Measurements from ENCODE around the gene LDLRAD1. TPM values are rescaled to one million over a fixed set of nuclear protein-coding genes. Genes with fewer than 3 reads are reported as not detected.

The LDLRAD1 gene
- polyA plus RNA-seq, 1 donor from 2014 or later = not detected

DNA sequence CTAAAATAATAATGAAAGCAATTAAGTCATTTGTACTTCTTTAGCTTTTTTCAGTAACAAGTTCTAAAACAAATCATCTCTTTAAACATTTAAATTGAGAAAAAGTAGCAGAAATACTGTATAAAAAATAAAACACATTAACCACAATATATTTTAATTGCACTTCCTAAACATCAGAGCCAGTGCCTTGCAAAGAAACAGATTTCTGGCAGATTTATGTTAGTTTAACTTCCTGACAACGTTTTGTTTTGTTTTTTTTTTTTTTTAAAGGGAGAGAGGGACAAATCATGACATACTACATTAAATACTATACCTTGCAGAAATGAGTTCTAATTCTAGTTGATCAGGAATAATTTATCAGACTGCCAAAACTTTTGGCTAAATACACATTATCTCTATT lies 23.8 kb upstream of the LDLRAD1 start:
- no peaks in the 10 kb centered on the region for H4K20me1 ChIP-seq (ENCODE audit: insufficient read depth)
- peaks cover 31% of the 10 kb centered on the region for H3K36me3 ChIP-seq (ENCODE audit: insufficient read depth, low read length)
- H3K4me2 ChIP-seq (ENCODE audit: low read length) = no peak overlapping the region
- TF ChIP-seq, protein P1, sequence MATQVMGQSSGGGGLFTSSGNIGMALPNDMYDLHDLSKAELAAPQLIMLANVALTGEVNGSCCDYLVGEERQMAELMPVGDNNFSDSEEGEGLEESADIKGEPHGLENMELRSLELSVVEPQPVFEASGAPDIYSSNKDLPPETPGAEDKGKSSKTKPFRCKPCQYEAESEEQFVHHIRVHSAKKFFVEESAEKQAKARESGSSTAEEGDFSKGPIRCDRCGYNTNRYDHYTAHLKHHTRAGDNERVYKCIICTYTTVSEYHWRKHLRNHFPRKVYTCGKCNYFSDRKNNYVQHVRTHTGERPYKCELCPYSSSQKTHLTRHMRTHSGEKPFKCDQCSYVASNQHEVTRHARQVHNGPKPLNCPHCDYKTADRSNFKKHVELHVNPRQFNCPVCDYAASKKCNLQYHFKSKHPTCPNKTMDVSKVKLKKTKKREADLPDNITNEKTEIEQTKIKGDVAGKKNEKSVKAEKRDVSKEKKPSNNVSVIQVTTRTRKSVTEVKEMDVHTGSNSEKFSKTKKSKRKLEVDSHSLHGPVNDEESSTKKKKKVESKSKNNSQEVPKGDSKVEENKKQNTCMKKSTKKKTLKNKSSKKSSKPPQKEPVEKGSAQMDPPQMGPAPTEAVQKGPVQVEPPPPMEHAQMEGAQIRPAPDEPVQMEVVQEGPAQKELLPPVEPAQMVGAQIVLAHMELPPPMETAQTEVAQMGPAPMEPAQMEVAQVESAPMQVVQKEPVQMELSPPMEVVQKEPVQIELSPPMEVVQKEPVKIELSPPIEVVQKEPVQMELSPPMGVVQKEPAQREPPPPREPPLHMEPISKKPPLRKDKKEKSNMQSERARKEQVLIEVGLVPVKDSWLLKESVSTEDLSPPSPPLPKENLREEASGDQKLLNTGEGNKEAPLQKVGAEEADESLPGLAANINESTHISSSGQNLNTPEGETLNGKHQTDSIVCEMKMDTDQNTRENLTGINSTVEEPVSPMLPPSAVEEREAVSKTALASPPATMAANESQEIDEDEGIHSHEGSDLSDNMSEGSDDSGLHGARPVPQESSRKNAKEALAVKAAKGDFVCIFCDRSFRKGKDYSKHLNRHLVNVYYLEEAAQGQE (IDR thresholded peaks at IDR 0.05; ENCODE audit: borderline replicate concordance) = no peak
- TF ChIP-seq POLR2AphosphoS5 (IDR thresholded peaks at IDR 0.05) = no peak
- TF ChIP-seq MXI1 (conservative IDR thresholded peaks at IDR 0.05; ENCODE audit: poor library complexity, severe bottlenecking) = no peak
- no peak for TF ChIP-seq EP300 (conservative IDR thresholded peaks at IDR 0.05; ENCODE audit: poor library complexity, severe bottlenecking)
- TF ChIP-seq EZH2 (IDR thresholded peaks at IDR 0.05; ENCODE audit: borderline replicate concordance, insufficient read depth, low read length, poor library complexity, severe bottlenecking) = no peak
- no peak for TF ChIP-seq RAD21 (conservative IDR thresholded peaks at IDR 0.05)
- TF ChIP-seq TAF1 (IDR thresholded peaks at IDR 0.05; ENCODE audit: low read depth) = no peak
- TF ChIP-seq SMC3 (conservative IDR thresholded peaks at IDR 0.05; ENCODE audit: poor library complexity) = no peak
- TF ChIP-seq, protein P2, sequence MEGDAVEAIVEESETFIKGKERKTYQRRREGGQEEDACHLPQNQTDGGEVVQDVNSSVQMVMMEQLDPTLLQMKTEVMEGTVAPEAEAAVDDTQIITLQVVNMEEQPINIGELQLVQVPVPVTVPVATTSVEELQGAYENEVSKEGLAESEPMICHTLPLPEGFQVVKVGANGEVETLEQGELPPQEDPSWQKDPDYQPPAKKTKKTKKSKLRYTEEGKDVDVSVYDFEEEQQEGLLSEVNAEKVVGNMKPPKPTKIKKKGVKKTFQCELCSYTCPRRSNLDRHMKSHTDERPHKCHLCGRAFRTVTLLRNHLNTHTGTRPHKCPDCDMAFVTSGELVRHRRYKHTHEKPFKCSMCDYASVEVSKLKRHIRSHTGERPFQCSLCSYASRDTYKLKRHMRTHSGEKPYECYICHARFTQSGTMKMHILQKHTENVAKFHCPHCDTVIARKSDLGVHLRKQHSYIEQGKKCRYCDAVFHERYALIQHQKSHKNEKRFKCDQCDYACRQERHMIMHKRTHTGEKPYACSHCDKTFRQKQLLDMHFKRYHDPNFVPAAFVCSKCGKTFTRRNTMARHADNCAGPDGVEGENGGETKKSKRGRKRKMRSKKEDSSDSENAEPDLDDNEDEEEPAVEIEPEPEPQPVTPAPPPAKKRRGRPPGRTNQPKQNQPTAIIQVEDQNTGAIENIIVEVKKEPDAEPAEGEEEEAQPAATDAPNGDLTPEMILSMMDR (IDR thresholded peaks at IDR 0.05; ENCODE audit: poor library complexity, severe bottlenecking) = no peak
- H2AFZ ChIP-seq (ENCODE audit: low read depth, low read length) = no peak overlapping the region
- H3F3A ChIP-seq (ENCODE audit: insufficient read depth, low read length, poor library complexity, severe bottlenecking) = no peaks in the 10 kb centered on the region
- no peaks in the 10 kb centered on the region for H3K9me2 ChIP-seq (ENCODE audit: insufficient read depth, low read length)
- H3K27ac ChIP-seq (ENCODE audit: low read length) = no peak overlapping the region
- peaks cover 19% of the 10 kb centered on the region for H3K79me2 ChIP-seq (replicated peaks; ENCODE audit: insufficient read depth, low read length)
- H3K9me3 ChIP-seq (ENCODE audit: low read length) = no peaks in the 10 kb centered on the region
- no peak overlapping the region for H3K9ac ChIP-seq (ENCODE audit: low read length)
- H3K27me3 ChIP-seq (ENCODE audit: insufficient read depth, low read depth, low read length) = no peaks in the 10 kb centered on the region
- no peak overlapping the region for H3K4me3 ChIP-seq (ENCODE audit: low read length)

DNA sequence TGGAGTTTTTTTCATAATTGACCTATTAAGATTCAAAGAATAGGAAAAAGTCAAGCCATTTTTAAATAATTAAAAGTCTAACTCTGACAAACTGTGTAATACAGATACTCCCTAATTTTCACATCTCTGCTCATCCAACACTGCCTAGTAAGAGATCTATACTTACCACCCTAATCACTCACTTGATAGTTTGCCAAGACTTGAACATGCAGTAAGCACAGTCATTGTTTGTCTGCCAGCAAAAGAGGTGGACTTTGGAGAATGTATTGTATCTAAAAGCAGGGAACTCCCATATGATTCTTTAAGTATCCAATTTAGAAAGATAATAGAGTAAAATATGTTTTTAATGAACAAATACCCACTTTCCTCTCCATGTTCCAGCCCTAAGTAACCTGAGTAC lies 19.5 kb upstream of the LDLRAD1 start:
- Histone ChIP-seq H3K79me2 (replicated peaks; ENCODE audit: insufficient read depth, low read length) (no peaks in the 10 kb centered on the region), H3K4me3 (ENCODE audit: low read length) (no peak overlapping the region), H3K9me3 (ENCODE audit: low read length) (no peaks in the 10 kb centered on the region), H2AFZ (ENCODE audit: low read depth, low read length) (no peak overlapping the region), H3K36me3 (ENCODE audit: insufficient read depth, low read length) (peaks cover 30% of the 10 kb centered on the region), H3K27me3 (ENCODE audit: insufficient read depth, low read depth, low read length) (no peaks in the 10 kb centered on the region), H3K9me2 (ENCODE audit: insufficient read depth, low read length) (no peaks in the 10 kb centered on the region), H3K27ac (ENCODE audit: low read length) (no peak overlapping the region), H4K20me1 (ENCODE audit: insufficient read depth) (no peaks in the 10 kb centered on the region), H3F3A (ENCODE audit: insufficient read depth, low read length, poor library complexity, severe bottlenecking) (no peaks in the 10 kb centered on the region), H3K9ac (ENCODE audit: low read length) (no peak overlapping the region), H3K4me2 (ENCODE audit: low read length) (no peak overlapping the region)
- TF ChIP-seq TAF1 (IDR thresholded peaks at IDR 0.05; ENCODE audit: low read depth) = no peak
- TF ChIP-seq, protein P1 (IDR thresholded peaks at IDR 0.05; ENCODE audit: borderline replicate concordance) = no peak
- no peak for TF ChIP-seq POLR2AphosphoS5 (IDR thresholded peaks at IDR 0.05)
- no peak for TF ChIP-seq SMC3 (conservative IDR thresholded peaks at IDR 0.05; ENCODE audit: poor library complexity)
- TF ChIP-seq, protein P2 (IDR thresholded peaks at IDR 0.05; ENCODE audit: poor library complexity, severe bottlenecking) = no peak
- no peak for TF ChIP-seq EP300 (conservative IDR thresholded peaks at IDR 0.05; ENCODE audit: poor library complexity, severe bottlenecking)
- no peak for TF ChIP-seq EZH2 (IDR thresholded peaks at IDR 0.05; ENCODE audit: borderline replicate concordance, insufficient read depth, low read length, poor library complexity, severe bottlenecking)
- TF ChIP-seq MXI1 (conservative IDR thresholded peaks at IDR 0.05; ENCODE audit: poor library complexity, severe bottlenecking) = no peak
- TF ChIP-seq RAD21 (conservative IDR thresholded peaks at IDR 0.05) = no peak

Data from neural cell (in vitro differentiated cells).